ENCODE results near the gene NXPE3. TPM values are rescaled to one million over a fixed set of nuclear protein-coding genes. Genes with fewer than 3 reads are reported as not detected.

Gene NXPE3
- total and polyA plus RNA-seq, 2 of the 8 experiments (the other 6 are each of a cell fraction or from before 2014, with no cell fraction given), result 10.9 to 22.7 TPM

DNA sequence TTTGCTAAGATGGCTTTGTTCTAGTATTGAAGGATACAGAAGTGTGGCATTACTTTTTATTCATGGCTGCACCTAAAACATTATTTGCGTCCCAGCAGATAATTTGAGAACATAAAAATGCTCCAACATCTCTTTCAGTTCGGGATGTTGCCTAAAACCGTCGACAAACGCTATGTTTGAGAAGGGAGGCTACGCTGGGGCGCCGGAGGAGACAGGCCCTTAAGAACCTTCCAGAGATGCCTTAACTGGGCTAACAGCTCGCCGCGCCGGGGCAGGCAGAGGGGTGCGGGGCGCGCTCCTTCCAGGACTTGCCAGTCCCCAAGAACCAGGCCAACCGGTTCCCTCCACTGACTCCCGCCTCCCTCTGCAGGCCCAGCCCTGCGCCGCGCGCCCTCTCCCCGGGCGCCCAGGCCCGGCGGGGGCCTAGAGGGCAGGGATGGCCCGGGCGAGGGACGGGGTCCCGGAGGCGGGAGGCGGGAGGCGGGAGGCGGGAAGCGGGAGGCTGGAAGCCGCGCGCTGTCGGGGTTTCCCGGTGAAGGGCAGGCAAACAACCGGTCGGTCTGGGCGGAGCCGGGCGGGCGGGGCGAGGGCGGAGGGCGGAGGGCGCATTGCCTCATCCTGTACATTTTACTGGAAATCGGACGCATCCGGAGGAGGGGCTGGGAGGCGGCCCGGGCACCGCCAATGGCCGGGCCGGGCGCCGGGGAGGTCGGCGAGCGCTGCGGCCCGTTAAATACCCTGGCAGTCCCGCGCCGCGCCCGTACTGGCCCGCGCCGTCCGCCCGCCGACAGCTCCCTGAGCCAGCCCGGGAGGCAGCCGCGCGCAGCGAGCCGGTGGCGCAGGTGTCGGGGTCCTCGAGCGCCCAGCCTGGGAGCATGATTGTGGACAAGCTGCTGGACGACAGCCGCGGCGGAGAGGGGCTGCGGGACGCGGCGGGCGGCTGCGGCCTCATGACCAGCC lies 70.0 kb downstream of the NXPE3 start, which contains the start of gene NFKBIZ:
Gene NFKBIZ (plus strand): TSS at position 761 of the 960 bp plus-strand sequence. CDS start 115 bp downstream, at position 876.
- Histone ChIP-seq H2BK12ac (ENCODE audit: low read depth, low read length) (no peak within 1 kb of the TSS), H3K36me3 (ENCODE audit: control insufficient read depth in 2 of 4, insufficient read depth in 4 of 4, low read length in 3 of 4) (peaks cover 11 to 25% (median 14%) of the 10 kb centered on the region in 4 experiments), H3K4me3 (ENCODE audit: extremely low read depth in 1 of 4, insufficient read depth in 2 of 4, low read depth in 3 of 4, low read length in 4 of 4) (peak within 1 kb of the TSS; percentile 82 to 99 (median 90)), H3K27ac (ENCODE audit: low read depth, low read length) (peak within 1 kb of the TSS; percentile 89; the same call in 1 of the 2 replicates), H3K56ac (replicated peaks; ENCODE audit: insufficient read length, low read depth, low read length) (peak within 1 kb of the TSS; percentile 3), H3K27me3 (replicated peaks in 1 of 4; ENCODE audit: control insufficient read depth in 3 of 4, extremely low read depth in 1 of 4, insufficient read depth in 3 of 4, low read length in 3 of 4) (no peaks in the 10 kb centered on the region), H3K23ac (ENCODE audit: insufficient read length) (no peak within 1 kb of the TSS), H3K14ac (ENCODE audit: insufficient read length) (no peak within 1 kb of the TSS), H3K9ac (replicated peaks in 1 of 4; ENCODE audit: extremely low read depth in 1 of 4, low read depth in 3 of 4, low read length in 3 of 4) (peak within 1 kb of the TSS; percentile 69 to 98 (median 82)), H2BK15ac (ENCODE audit: low read length) (no peak within 1 kb of the TSS), H3K9me3 (ENCODE audit: insufficient read depth in 2 of 2, low read depth in 1 of 2, low read length in 1 of 2) (no peaks in the 10 kb centered on the region), H2BK5ac (ENCODE audit: low read depth, low read length) (peak within 1 kb of the TSS; percentile 79; the same call in 1 of the 2 replicates), H2AK5ac (ENCODE audit: low read depth, low read length) (no peak within 1 kb of the TSS), H3K23me2 (ENCODE audit: low read depth, low read length) (no peaks in the 10 kb centered on the region; the same call in 1 of the 2 replicates), H4K5ac (ENCODE audit: insufficient read length, low read depth, low read length) (peak within 1 kb of the TSS; percentile 42), H4K8ac (ENCODE audit: extremely low read depth, insufficient read depth, low read length) (peak within 1 kb of the TSS; percentile 94), H2BK20ac (ENCODE audit: low read length) (no peak within 1 kb of the TSS), H3K4me1 (replicated peaks in 1 of 4; ENCODE audit: control insufficient read depth in 3 of 4, insufficient read depth in 4 of 4, low read length in 3 of 4) (peaks cover 4 to 14% (median 9%) of the 10 kb centered on the region in 4 experiments), H3K18ac (ENCODE audit: extremely low read depth, low read length) (peak within 1 kb of the TSS; percentile 68), H3K4me2 (ENCODE audit: insufficient read depth in 1 of 2, low read depth in 2 of 2, low read length in 2 of 2) (peak within 1 kb of the TSS; percentile 78), H4K91ac (replicated peaks; ENCODE audit: insufficient read length, low read length) (no peak within 1 kb of the TSS), H3K4ac (replicated peaks; ENCODE audit: insufficient read length, low read depth, low read length) (no peak within 1 kb of the TSS), H3K79me1 (ENCODE audit: low read depth, low read length) (no peaks in the 10 kb centered on the region), H4K20me1 (replicated peaks in 1 of 2; ENCODE audit: control insufficient read depth in 1 of 2, insufficient read depth in 2 of 2, low read length in 2 of 2) (peaks cover 0 to 10% of the 10 kb centered on the region in 2 experiments), H2AFZ (ENCODE audit: low read length) (no peak within 1 kb of the TSS), H2BK120ac (replicated peaks; ENCODE audit: low read depth, low read length) (no peak within 1 kb of the TSS), H3K79me2 (ENCODE audit: control insufficient read depth in 1 of 2, insufficient read depth in 2 of 2, low read length in 2 of 2) (peaks cover 13 to 35% of the 10 kb centered on the region in 2 experiments; a peak in 3 of 4 replicates)
- FAIRE-seq, result no peak
- POLR2A ChIA-PET (ENCODE audit: partially characterized antibody), result interaction anchor here (0.7 to 3.0 kb wide), 20 partner anchors 8 to 230 kb away, joined by 3 to 25 read pairs (median 10); partner anchors contain the start of genes CEP97, NXPE3, RPL24 and ZBTB11
- DNase-seq (ENCODE audit: low read depth in 1 of 2, low spot score in 2 of 2), result peak; percentile 80 to 93
- CTCF ChIA-PET (ENCODE audit: partially characterized antibody), result interaction anchor here (0.9 to 4.0 kb wide), 13 partner anchors 9 to 47 kb away, joined by 3 to 24 read pairs (median 4); no protein-coding TSS in a partner anchor
- WGBS, 2 experiments (ENCODE audit: extremely low coverage in 1 of 2, insufficient coverage in 1 of 2, insufficient read length in 1 of 2, insufficient replicate concordance in 2 of 2, low coverage in 1 of 2, low lambda C conversion rate in 2 of 2, missing lambda C conversion rate in 1 of 2), result 5% methylated on average over 44 of the region's 95 CpGs; no CpG with 5 or more reads in 1 of the 2 experiments
- TF ChIP-seq TEAD4 (IDR thresholded peaks at IDR 0.05; ENCODE audit: low read depth, low read length), result peak; percentile 21; the same call in 1 of the 2 replicates
- TF ChIP-seq TAF7 (optimal IDR thresholded peaks at IDR 0.05; ENCODE audit: borderline replicate concordance, low read depth, low read length), result peak; percentile 87
- TF ChIP-seq, protein P1, sequence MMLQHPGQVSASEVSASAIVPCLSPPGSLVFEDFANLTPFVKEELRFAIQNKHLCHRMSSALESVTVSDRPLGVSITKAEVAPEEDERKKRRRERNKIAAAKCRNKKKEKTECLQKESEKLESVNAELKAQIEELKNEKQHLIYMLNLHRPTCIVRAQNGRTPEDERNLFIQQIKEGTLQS (IDR thresholded peaks at IDR 0.05; ENCODE audit: insufficient read depth, low read depth, low read length), result no peak
- peak; percentile 71; the same call in 1 of the 2 replicates for TF ChIP-seq RBBP5 (IDR thresholded peaks at IDR 0.05; ENCODE audit: borderline replicate concordance, low read depth, low read length)
- TF ChIP-seq KDM4A (IDR thresholded peaks at IDR 0.05; ENCODE audit: low read depth, low read length, severe bottlenecking), result peak; percentile 73
- TF ChIP-seq POLR2AphosphoS5 (IDR thresholded peaks at IDR 0.05; ENCODE audit: low read depth, low read length), result peak; percentile 88; the same call in 1 of the 2 replicates
- 0 out of 2 replicates have a peak, but pooled peaks have one; percentile 18 for TF ChIP-seq CHD2 (IDR thresholded peaks at IDR 0.05; ENCODE audit: low read length)
- no peak for TF ChIP-seq BCL11A (IDR thresholded peaks at IDR 0.05; ENCODE audit: low read depth in 2 of 2, low read length in 2 of 2)
- 0 out of 4 replicates have a peak, but pooled peaks of 1 of the 2 experiments have one; percentile 17 for TF ChIP-seq SIN3A (conservative IDR thresholded peaks at IDR 0.05 in 1 of 2, IDR thresholded peaks at IDR 0.05 in 1 of 2; ENCODE audit: low read depth in 1 of 2, low read length in 2 of 2)
